Testis (tissue), 5 donors: Measurements from ENCODE around the gene C1QTNF12. TPM values are rescaled to one million over a fixed set of nuclear protein-coding genes. Genes with fewer than 3 reads are reported as not detected.

Experiments
- DNase-seq: peaks from one replicate; pipeline ENCODE4 v3.0.0-alpha.2; 2019
- H3K27ac ChIP-seq, 2 donors: fragments of 200-600 bp; sonication (generic); one replicate each; pipeline ENCODE4 v1.5.1; 2019
- H3K27me3 ChIP-seq: fragments of 200-600 bp; sonication (generic); one replicate; pipeline ENCODE4 v1.5.1; 2019
- H3K36me3 ChIP-seq: fragments of 200-600 bp; sonication (generic); one replicate; pipeline ENCODE4 v1.5.1; 2017; ENCODE audit warnings: low read depth; ENCODE audit errors: missing control alignments
- H3K4me1 ChIP-seq: fragments of 200-600 bp; sonication (generic); one replicate; pipeline ENCODE4 v1.5.1; 2019
- H3K4me3 ChIP-seq, 2 donors: fragments of 200-600 bp; sonication (generic); one replicate each; pipeline ENCODE4 v1.5.1; 2017 to 2019
- H3K9me3 ChIP-seq: fragments of 200-600 bp; sonication (generic); one replicate; pipeline ENCODE4 v1.5.1; 2017
- POLR2A ChIP-seq: fragments of 450-650 bp; IDR thresholded peaks from one replicate; pipeline ENCODE4 v1.6.1; 2017; ENCODE audit warnings: antibody characterized with exemption, mild to moderate bottlenecking, moderate library complexity
- WGBS, 2 donors: methylation state at CpG; one replicate each; pipeline ENCODE4 v1.1.5; 2018; 5-methylcytosine and 5-hydroxymethylcytosine counted together
- intact Hi-C: fragments of 100-400 bp; cut with DNase I; formaldehyde crosslinking; loops from one replicate; pipeline ENCODE4 v1.15.1; 2023; ENCODE audit warnings: low total_unique reads
- long read RNA-seq, 2 donors: transcript quantifications; one replicate each; lab custom pipeline, GENCODE V29; 2026
- polyA plus RNA-seq: library from polyadenylated mRNA; stranded (reverse); fragments of 350-450 nt; fragmentation: Illumina TruSeq; extraction: RNeasy Lipid Tissue Mini Kit (QIAGEN cat#74804); gene quantifications from one replicate; pipeline ENCODE4 v1.2.3, GENCODE V29; 2014; ENCODE audit warnings: low read depth, low replicate concordance; ENCODE audit not compliant: insufficient read depth
- total RNA-seq, 2 donors: library from RNA; depleted of rRNA; stranded (reverse); fragments of >200 nt; gene quantifications; one replicate each; pipeline ENCODE4 v1.2.3, GENCODE V29; 2016
- TF ChIP-seq, protein P1 (sequence below), 3 experiments: fragments of 450-650 bp in 2 of 3; fragments of 200-600 bp in 1 of 3; sonication (generic) in 1 of 3; IDR thresholded peaks; one replicate each; pipeline ENCODE4 v1.5.1; 2016 to 2019; ENCODE audit warnings: antibody characterized with exemption in 3 of 3, mild to moderate bottlenecking in 2 of 3, moderate library complexity in 1 of 3

Gene C1QTNF12
- 1 to 10 TPM; 4.7 to 7.7 TPM for total RNA-seq
- polyA plus RNA-seq, result 2.7 TPM
- long read RNA-seq, donor 1, partial matches to known transcripts, result 0 of 1 reads
- long read RNA-seq, donor 1, other reads (novel, unspliced or antisense), result 0 of 1 reads
- long read RNA-seq, donor 2, result 0 reads

GRCh38 chr1:1246577-1247340 lies at the start of gene C1QTNF12:
Gene C1QTNF12 (minus strand): TSS chr1:1246722. CDS start chr1:1246690, 32 bp downstream.
- no peak within 1 kb of the TSS for H3K4me3 ChIP-seq
- intact Hi-C loops, result loop anchor here (10.0 kb wide), 1 partner anchor 122 kb away; no protein-coding TSS in a partner anchor
- no peak for DNase-seq
- peaks cover 8% of the 10 kb centered on the region for H3K4me1 ChIP-seq
- H3K27ac ChIP-seq, result no peak within 1 kb of the TSS
- no peaks in the 10 kb centered on the region for H3K36me3 ChIP-seq
- TF ChIP-seq, protein P1, sequence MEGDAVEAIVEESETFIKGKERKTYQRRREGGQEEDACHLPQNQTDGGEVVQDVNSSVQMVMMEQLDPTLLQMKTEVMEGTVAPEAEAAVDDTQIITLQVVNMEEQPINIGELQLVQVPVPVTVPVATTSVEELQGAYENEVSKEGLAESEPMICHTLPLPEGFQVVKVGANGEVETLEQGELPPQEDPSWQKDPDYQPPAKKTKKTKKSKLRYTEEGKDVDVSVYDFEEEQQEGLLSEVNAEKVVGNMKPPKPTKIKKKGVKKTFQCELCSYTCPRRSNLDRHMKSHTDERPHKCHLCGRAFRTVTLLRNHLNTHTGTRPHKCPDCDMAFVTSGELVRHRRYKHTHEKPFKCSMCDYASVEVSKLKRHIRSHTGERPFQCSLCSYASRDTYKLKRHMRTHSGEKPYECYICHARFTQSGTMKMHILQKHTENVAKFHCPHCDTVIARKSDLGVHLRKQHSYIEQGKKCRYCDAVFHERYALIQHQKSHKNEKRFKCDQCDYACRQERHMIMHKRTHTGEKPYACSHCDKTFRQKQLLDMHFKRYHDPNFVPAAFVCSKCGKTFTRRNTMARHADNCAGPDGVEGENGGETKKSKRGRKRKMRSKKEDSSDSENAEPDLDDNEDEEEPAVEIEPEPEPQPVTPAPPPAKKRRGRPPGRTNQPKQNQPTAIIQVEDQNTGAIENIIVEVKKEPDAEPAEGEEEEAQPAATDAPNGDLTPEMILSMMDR (IDR thresholded peaks at IDR 0.05), result no peak
- 7% methylated on average over 38 of the region's 74 CpGs; no CpG with 5 or more reads in 1 of the 2 donors for WGBS, 2 donors
- H3K27me3 ChIP-seq, result no peaks in the 10 kb centered on the region
- H3K9me3 ChIP-seq, result no peaks in the 10 kb centered on the region

- Histone ChIP-seq H3K4me1 (peaks cover 11% of the 10 kb centered on the region), H3K27ac (no peak overlapping the region), H3K36me3 (no peaks in the 10 kb centered on the region), H3K4me3 (no peak overlapping the region), H3K27me3 (no peaks in the 10 kb centered on the region), H3K9me3 (no peaks in the 10 kb centered on the region)
- 80 to 92% methylated on average over 2 to 35 of the region's 35 CpGs for WGBS, 2 donors
- TF ChIP-seq POLR2A, result no peak
- TF ChIP-seq, protein P1 (IDR thresholded peaks at IDR 0.05), result no peak
- intact Hi-C loops, result no loop called here
- no peak for DNase-seq
Measured at GRCh38 chr1:1295154-1295923, 48.8 kb upstream of the C1QTNF12 start.

DNA sequence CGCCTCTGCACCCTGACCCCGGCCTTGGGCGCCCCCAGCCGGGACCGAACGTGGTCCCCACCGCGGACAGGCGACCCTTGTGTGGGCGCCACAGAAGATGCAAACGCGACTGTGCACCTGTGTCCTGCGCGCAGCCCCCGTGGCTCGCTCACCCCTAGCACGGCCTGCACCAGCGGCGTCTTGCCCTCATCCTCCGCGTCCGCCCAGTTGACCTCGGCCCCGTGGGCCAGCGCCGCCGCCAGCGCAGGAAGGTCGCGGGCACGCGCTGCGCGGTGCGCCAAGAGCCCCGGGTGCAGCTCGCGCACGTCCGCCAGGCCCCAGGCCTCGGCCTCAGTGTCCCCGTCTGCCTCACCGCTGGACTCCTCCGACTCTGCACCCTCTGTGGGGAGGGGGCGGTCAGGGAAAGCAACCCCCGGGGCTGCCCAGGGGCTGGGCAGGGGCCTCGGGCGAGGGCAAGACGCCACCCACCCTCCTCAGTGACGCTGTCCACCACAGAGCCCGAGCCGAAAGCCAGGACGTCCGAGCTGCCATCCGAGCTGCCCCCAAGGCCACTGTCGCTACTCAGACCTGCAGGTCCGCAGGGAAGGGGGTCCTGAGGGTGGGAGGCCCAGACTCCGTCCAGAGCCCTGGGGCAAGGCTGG lies 47.8 kb upstream of the C1QTNF12 start:
- H3K4me1 ChIP-seq, result peaks cover 11% of the 10 kb centered on the region
- no peak overlapping the region for H3K27ac ChIP-seq
- no peaks in the 10 kb centered on the region for H3K9me3 ChIP-seq
- H3K4me3 ChIP-seq, result peak overlapping the region; percentile 24 to 38
- TF ChIP-seq POLR2A, result no peak
- TF ChIP-seq, protein P1 (IDR thresholded peaks at IDR 0.05), result no peak
- no peaks in the 10 kb centered on the region for H3K36me3 ChIP-seq
- WGBS, 2 donors, result 65 to 87% methylated on average over 21 to 46 of the region's 58 CpGs
- intact Hi-C loops, result no loop called here
- DNase-seq, result no peak
- H3K27me3 ChIP-seq, result no peaks in the 10 kb centered on the region

GRCh38 chr1:1293263-1294249 lies 47.0 kb upstream of the C1QTNF12 start:
- intact Hi-C loops, result no loop called here
- Histone ChIP-seq H3K4me3 (peak overlapping the region; percentile 24 to 38), H3K9me3 (no peaks in the 10 kb centered on the region), H3K27ac (no peak overlapping the region), H3K4me1 (peaks cover 11% of the 10 kb centered on the region), H3K27me3 (no peaks in the 10 kb centered on the region), H3K36me3 (no peaks in the 10 kb centered on the region)
- DNase-seq, result peak; percentile 79
- TF ChIP-seq, protein P1 (IDR thresholded peaks at IDR 0.05), result no peak
- WGBS, 2 donors, result 64 to 78% methylated on average over 48 to 68 of the region's 94 CpGs
